Naive B cell (primary cell): ENCODE results near the gene ZNF630. TPM values are rescaled to one million over a fixed set of nuclear protein-coding genes. Genes with fewer than 3 reads are reported as not detected.
"Not testable (repeated sequence)": the region's sequence is repeated elsewhere in the genome, so short reads cannot be mapped to it uniquely, and the experiment has no call there.

Source experiments
- ATAC-seq, 2 donors: fragments of 150-1000 bp; cut with Tn5 transposase; 2 replicates each; pipeline ENCODE4 v1.10.0; 2021; ENCODE audit warnings: low read depth in 2 of 2, mild to moderate bottlenecking in 2 of 2, moderate library complexity in 2 of 2
- DNase-seq: peaks from one replicate; pipeline ENCODE4 v3.0.0; 2022
- H3K27ac Mint-ChIP-seq, 6 donors: one replicate each; pipeline ENCODE4 v1.8.0; 2020 to 2022; ENCODE audit warnings: mild to moderate bottlenecking in 6 of 6, mixed read lengths in 6 of 6, moderate library complexity in 5 of 6, inconsistent platforms in 2 of 6
- H3K27me3 Mint-ChIP-seq, 3 donors: one replicate each; pipeline ENCODE4 v1.8.0; 2021 to 2022; ENCODE audit warnings: mixed read lengths in 3 of 3, mild to moderate bottlenecking in 1 of 3
- H3K36me3 Mint-ChIP-seq, 2 donors: one replicate each; pipeline ENCODE4 v1.8.0; 2020 to 2022; ENCODE audit warnings: mixed read lengths in 2 of 2, inconsistent platforms in 1 of 2, mild to moderate bottlenecking in 1 of 2
- H3K4me1 Mint-ChIP-seq, 3 donors: one replicate each; pipeline ENCODE4 v1.8.0; 2020 to 2022; ENCODE audit warnings: mixed read lengths in 3 of 3, inconsistent platforms in 1 of 3, mild to moderate bottlenecking in 1 of 3, moderate library complexity in 1 of 3
- H3K4me3 Mint-ChIP-seq, 8 donors: one replicate each; pipeline ENCODE4 v1.8.0; 2020 to 2022; ENCODE audit warnings: mild to moderate bottlenecking in 8 of 8, mixed read lengths in 8 of 8, moderate library complexity in 8 of 8, inconsistent platforms in 2 of 8
- H3K9me3 Mint-ChIP-seq, 7 donors: one replicate each; pipeline ENCODE4 v1.8.0; 2020 to 2022; ENCODE audit warnings: mixed read lengths in 7 of 7, mild to moderate bottlenecking in 5 of 7, inconsistent platforms in 2 of 7, moderate library complexity in 1 of 7
- polyA plus RNA-seq, 6 donors: library from polyadenylated mRNA; unstranded; fragments of 300-500 nt; fragmentation: Illumina TruSeq; gene quantifications; one replicate each; pipeline ENCODE4 v1.2.3, GENCODE V29; 2021; ENCODE audit warnings: low read depth in 6 of 6

The ZNF630 gene
- polyA plus RNA-seq, 6 donors from 2014 or later, result 0.87 to 4.8 (median 2.9) TPM

DNA sequence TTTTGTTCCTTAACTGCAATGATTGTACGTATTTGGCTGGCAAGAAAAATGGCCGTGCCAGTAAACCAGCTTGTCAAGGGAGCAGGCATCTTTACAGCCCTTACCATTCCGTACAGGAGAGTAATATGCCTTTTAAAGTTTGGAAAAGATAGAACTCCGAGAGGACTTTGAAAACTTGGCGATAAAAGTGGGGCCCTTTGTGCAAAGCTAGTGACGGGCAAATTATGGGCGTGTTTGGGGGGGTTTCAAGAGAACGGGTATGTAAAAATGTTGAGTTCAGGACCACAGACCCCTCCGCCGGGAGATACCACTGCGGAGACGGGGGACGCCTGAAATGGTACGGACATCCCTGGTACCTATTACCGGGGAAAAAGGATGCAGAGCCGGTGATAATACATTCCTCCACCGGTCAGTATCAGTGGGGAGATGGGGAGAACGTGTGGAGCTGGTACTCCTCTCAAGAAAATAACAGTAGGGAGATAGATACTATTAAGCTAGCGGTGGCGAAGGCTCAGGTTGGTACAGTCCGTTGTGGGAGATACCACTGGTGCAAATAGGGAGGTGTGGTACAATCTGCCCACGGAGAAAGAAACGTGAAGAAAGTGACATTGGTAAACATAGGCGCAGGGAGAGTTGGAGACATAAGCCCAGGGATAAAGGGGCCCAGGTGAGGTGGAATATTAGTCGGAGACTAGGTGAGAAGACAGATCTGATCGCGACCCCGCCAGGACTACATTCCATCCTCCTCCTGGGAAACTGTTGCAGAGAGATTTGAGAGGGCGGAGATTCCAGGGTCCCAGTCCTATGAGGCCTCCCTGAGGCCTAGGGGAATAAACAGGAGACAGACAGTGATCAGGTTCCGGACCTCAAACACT is 50.2 kb downstream of the ZNF630 start:
- H3K27me3 Mint-ChIP-seq, result no peaks in the 10 kb centered on the region
- H3K9me3 Mint-ChIP-seq, result peaks cover 0 to 4% (median 0%) of the 10 kb centered on the region in 7 donors
- H3K36me3 Mint-ChIP-seq, result peaks cover 0 to 9% of the 10 kb centered on the region in 2 donors
- H3K27ac Mint-ChIP-seq, result peak overlapping the region; percentile 95 to 98 (median 96)
- ATAC-seq, result peak; percentile 79
- peaks cover 6 to 15% (median 15%) of the 10 kb centered on the region in 3 donors for H3K4me1 Mint-ChIP-seq
- H3K4me3 Mint-ChIP-seq, result peak overlapping the region; percentile 88 to 98 (median 96)
- peak; percentile 83 for DNase-seq

DNA sequence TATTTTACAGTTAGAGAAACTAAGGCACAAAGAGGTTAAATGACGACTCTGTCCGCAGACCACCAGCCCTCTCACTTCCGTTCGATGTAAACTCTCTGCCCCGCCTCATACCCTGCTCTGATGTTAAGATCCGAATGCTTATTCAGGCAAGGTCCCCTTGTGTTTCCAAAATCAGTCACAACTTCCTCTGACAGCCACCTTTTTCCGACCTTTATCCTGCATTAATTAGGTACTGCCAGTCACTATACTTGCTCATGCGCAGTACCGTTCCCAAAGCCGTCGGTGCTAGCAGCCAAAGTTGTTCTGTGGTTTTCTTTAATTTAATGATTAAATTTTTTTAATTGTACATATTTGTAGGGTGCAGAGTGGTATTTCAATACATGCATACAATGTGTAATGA is 51.0 kb downstream of the ZNF630 start:
- peak overlapping the region; percentile 88 to 98 (median 96) for H3K4me3 Mint-ChIP-seq
- H3K27ac Mint-ChIP-seq, result peak overlapping the region in 4 of 6 donors; percentile 69 to 99 (median 90)
- ATAC-seq, result peak in 1 of 2 donors; percentile 9
- H3K27me3 Mint-ChIP-seq, DNase-seq, H3K9me3 Mint-ChIP-seq, H3K36me3 Mint-ChIP-seq: not testable (repeated sequence)
- H3K4me1 Mint-ChIP-seq, result peaks cover 2 to 12% (median 11%) of the 10 kb centered on the region in 3 donors

DNA sequence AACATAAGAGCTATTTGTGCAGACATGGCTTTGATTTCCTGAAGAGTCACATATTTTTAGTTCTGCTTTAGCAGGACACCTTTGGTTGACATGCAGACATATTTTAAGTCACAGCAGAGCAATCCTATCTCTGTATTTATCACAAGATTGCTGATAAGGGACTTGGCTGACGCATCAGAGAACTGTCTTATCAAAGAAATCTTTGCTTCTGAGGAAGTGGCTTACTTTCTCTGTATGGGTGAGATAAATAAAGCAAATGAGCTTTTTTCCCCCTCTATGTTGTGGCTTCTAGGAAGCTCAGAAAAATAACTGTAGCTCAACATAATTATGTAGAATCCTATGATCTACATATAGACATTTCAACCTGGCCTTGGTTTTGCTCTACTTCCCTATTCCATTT is 51.5 kb downstream of the ZNF630 start:
- not testable (repeated sequence) for H3K27me3 Mint-ChIP-seq, H3K36me3 Mint-ChIP-seq, H3K4me1 Mint-ChIP-seq, DNase-seq, H3K9me3 Mint-ChIP-seq, H3K27ac Mint-ChIP-seq, ATAC-seq
- H3K4me3 Mint-ChIP-seq, result peak overlapping the region in 1 of 8 donors; percentile 98

DNA sequence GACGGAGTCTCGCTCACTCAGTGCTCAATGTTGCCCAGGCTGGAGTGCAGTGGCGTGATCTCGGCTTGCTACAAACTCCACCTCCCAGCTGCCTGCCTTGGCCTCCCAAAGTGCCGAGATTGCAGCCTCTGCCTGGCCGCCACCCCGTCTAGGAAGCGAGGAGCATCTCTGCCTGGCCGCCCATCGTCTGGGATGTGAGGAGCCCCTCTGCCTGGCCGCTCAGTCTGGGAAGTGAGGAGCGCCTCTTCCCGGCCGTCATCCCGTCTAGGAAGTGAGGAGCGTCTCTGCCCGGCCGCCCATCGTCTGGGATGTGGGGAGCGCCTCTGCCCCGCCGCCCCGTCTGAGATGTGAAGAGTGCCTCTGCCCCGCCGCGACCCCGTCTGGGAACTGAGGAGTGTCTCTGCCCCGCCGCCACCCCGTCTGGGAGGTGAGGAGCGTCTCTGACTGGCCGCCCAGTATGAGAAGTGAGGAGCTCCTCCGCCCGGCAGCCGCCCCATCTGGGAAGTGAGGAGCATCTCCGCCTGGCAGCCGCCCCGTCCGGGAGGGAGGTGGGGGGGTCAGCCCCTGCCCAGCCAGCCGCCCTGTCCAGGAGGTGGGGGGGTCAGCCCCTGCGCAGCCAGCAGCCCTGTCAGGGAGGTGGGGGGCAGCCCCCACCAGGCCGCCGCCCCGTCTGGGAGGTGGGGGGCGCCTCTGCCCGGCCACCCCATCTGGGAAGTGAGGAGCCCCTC is 54.7 kb downstream of the ZNF630 start:
- not testable (repeated sequence) for ATAC-seq, H3K27ac Mint-ChIP-seq, H3K27me3 Mint-ChIP-seq, DNase-seq, H3K4me3 Mint-ChIP-seq, H3K9me3 Mint-ChIP-seq, H3K36me3 Mint-ChIP-seq, H3K4me1 Mint-ChIP-seq

DNA sequence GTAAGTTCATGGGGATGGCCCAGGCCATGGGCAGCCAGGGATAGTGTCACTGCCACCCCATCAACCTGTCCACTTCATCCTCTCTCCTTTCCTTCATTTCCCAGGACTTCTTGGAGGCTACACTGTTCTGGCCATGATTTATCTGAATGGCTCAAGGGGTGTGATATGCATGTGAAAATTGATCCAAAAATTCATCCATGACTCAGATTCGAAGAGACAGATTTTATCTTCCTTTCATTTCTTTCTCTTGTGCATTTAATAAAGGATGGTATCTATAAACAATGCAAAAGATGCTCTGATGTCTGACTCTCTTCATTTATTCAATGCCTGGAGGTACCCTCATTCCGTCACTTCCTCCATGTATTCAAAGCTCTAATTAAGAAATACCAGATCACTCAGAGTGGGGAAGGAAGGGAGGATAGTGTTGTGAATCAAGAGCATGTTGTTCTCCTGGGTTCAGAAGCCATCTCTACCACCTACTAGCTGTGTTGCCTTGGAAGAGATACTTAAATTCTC is 61.9 kb downstream of the ZNF630 start:
- not testable (repeated sequence) for H3K36me3 Mint-ChIP-seq, H3K27me3 Mint-ChIP-seq, H3K4me1 Mint-ChIP-seq, H3K27ac Mint-ChIP-seq, DNase-seq, H3K4me3 Mint-ChIP-seq, H3K9me3 Mint-ChIP-seq, ATAC-seq

Other genes with a start within 250 kb of the ZNF630 start
- gene ZNF81, start 234.7 kb downstream of the ZNF630 start, polyA plus RNA-seq, result 1 to 10 TPM in 5 of 6 donors, not detected in 1; 3.4 to 6.3 (median 5.2) TPM
- gene ZNF182, start 67.7 kb downstream of the ZNF630 start, polyA plus RNA-seq, result 1 to 10 TPM in 5 of 6 donors, not detected in 1; 3.0 to 9.4 (median 6.1) TPM
- under 1 TPM in 1 of 6 donors, not detected in 5; 0.87 TPM for gene SPACA5, start 64.7 kb downstream of the ZNF630 start, polyA plus RNA-seq
- not detected for gene SPACA5B, start 59.0 kb upstream of the ZNF630 start, polyA plus RNA-seq
- gene SSX5, start 125.2 kb upstream of the ZNF630 start, polyA plus RNA-seq, result not detected
- not detected for gene SSX1, start 183.8 kb upstream of the ZNF630 start, polyA plus RNA-seq